Astrocyte of the cerebellum (primary cell): ENCODE measurements around the gene MAN2B2.

ENCODE experiments used
- DNase-seq: peaks from one replicate; pipeline ENCODE4 v3.0.0-alpha.2; 2011; ENCODE audit warnings: low read depth
- H3K4me3 ChIP-seq: 2 replicates; pipeline ENCODE4 v1.5.1; 2011; ENCODE audit warnings: mild to moderate bottlenecking, low read depth, low read length, moderate library complexity
- in situ Hi-C: cut with HindIII; loops from 2 replicates; pipeline ENCODE4 v1.10.0; 2017; ENCODE audit warnings: low sequenced_read_pairs
- TF ChIP-seq, protein P1 (sequence below): IDR thresholded peaks from 2 replicates; pipeline ENCODE4 v1.5.1; 2012; ENCODE audit warnings: low read length, low read depth, moderate library complexity, mild to moderate bottlenecking; ENCODE audit errors: missing control alignments

Gene MAN2B2

DNA sequence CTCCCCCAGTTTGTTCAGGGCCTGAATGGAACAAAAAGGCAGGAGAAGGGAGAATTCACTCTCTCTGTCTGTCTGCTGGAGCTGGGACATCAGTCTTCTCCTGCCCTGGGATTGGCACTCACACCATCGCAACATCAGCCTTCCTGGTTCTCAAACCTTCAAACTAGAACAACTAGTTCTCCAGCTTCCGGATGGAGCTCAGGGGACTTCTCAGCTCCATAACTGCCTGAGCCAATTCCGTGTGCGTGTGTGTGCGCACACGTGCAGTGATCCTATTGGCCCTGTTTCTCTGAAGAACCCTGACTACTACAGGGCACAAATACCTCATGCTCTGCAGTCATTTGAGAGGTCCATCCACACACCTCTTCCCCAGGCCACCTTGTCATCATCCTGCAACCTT is 18.7 kb upstream of the MAN2B2 start:
- in situ Hi-C loops: no loop called here
- TF ChIP-seq, protein P1, sequence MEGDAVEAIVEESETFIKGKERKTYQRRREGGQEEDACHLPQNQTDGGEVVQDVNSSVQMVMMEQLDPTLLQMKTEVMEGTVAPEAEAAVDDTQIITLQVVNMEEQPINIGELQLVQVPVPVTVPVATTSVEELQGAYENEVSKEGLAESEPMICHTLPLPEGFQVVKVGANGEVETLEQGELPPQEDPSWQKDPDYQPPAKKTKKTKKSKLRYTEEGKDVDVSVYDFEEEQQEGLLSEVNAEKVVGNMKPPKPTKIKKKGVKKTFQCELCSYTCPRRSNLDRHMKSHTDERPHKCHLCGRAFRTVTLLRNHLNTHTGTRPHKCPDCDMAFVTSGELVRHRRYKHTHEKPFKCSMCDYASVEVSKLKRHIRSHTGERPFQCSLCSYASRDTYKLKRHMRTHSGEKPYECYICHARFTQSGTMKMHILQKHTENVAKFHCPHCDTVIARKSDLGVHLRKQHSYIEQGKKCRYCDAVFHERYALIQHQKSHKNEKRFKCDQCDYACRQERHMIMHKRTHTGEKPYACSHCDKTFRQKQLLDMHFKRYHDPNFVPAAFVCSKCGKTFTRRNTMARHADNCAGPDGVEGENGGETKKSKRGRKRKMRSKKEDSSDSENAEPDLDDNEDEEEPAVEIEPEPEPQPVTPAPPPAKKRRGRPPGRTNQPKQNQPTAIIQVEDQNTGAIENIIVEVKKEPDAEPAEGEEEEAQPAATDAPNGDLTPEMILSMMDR: no peak
- H3K4me3 ChIP-seq: no peak overlapping the region

GRCh38 chr4:6557185-6557584 is 17.8 kb upstream of the MAN2B2 start:
- no peak for DNase-seq
- TF ChIP-seq, protein P1: no peak
- in situ Hi-C loops: no loop called here
- H3K4me3 ChIP-seq: no peak overlapping the region

More for the DNA sequence above, 18.7 kb upstream of the MAN2B2 start:
- DNase-seq: no peak

GRCh38 chr4:6557856-6558255 is 17.1 kb upstream of the MAN2B2 start:
- TF ChIP-seq, protein P1: no peak
- H3K4me3 ChIP-seq: no peak overlapping the region
- in situ Hi-C loops: no loop called here
- no peak for DNase-seq

GRCh38 chr4:6560416-6561172 is 14.4 kb upstream of the MAN2B2 start:
- H3K4me3 ChIP-seq: no peak overlapping the region
- in situ Hi-C loops: no loop called here
- TF ChIP-seq, protein P1: no peak
- DNase-seq: no peak

GRCh38 chr4:6561173-6561516 is 13.8 kb upstream of the MAN2B2 start:
- no peak overlapping the region for H3K4me3 ChIP-seq
- TF ChIP-seq, protein P1: no peak
- DNase-seq: no peak
- in situ Hi-C loops: no loop called here

GRCh38 chr4:6561706-6562371 is 13.2 kb upstream of the MAN2B2 start:
- in situ Hi-C loops: no loop called here
- no peak for DNase-seq
- H3K4me3 ChIP-seq: no peak overlapping the region
- TF ChIP-seq, protein P1: no peak
